Muscle layer of duodenum (tissue), 2 donors: ENCODE data around the gene SLC25A47.
"Not testable (repeated sequence)": the region's sequence is repeated elsewhere in the genome, so short reads cannot be mapped to it uniquely, and the experiment has no call there.

ENCODE experiments used
- H3K27ac ChIP-seq: one replicate; pipeline ENCODE4 v1.7.0; 2013; ENCODE audit warnings: mild to moderate bottlenecking, low read length
- H3K27me3 ChIP-seq: one replicate; pipeline ENCODE4 v1.7.0; 2013; ENCODE audit warnings: low read depth, mild to moderate bottlenecking, control low read depth, low read length
- H3K36me3 ChIP-seq, 2 donors: one replicate each; pipeline ENCODE4 v1.7.0; 2013; ENCODE audit warnings: low read length in 2 of 2, control low read depth in 1 of 2, mild to moderate bottlenecking in 1 of 2; ENCODE audit not compliant: insufficient read depth in 2 of 2, control insufficient read depth in 1 of 2
- H3K4me1 ChIP-seq, 2 donors: one replicate each; pipeline ENCODE4 v1.7.0; 2013; ENCODE audit warnings: low read length in 2 of 2, mild to moderate bottlenecking in 2 of 2, control low read depth in 1 of 2, moderate library complexity in 1 of 2; ENCODE audit not compliant: insufficient read depth in 2 of 2, control insufficient read depth in 1 of 2
- H3K4me3 ChIP-seq, 2 donors: one replicate each; pipeline ENCODE4 v1.7.0; 2013; ENCODE audit warnings: low read length in 2 of 2, low read depth in 1 of 2, mild to moderate bottlenecking in 1 of 2
- H3K9me3 ChIP-seq, 2 donors: one replicate each; pipeline ENCODE4 v1.7.0; 2013; ENCODE audit warnings: low read length in 2 of 2, control low read depth in 1 of 2, mild to moderate bottlenecking in 1 of 2; ENCODE audit not compliant: control insufficient read depth in 1 of 2
- donor health status: healthy.

SLC25A47 gene

GRCh38 chr14:100291305-100292075, 31.6 kb upstream of the SLC25A47 start:
- Histone ChIP-seq H3K27me3 (no peaks in the 10 kb centered on the region), H3K9me3 (no peaks in the 10 kb centered on the region), H3K27ac (no peak overlapping the region), H3K4me3 (no peak overlapping the region), H3K36me3 (peaks cover 0 to 15% of the 10 kb centered on the region in 2 donors), H3K4me1 (peaks cover 0 to 5% of the 10 kb centered on the region in 2 donors)

GRCh38 chr14:100292301-100292775, 30.8 kb upstream of the SLC25A47 start:
- Histone ChIP-seq H3K27ac (no peak overlapping the region), H3K9me3 (no peaks in the 10 kb centered on the region), H3K4me3 (no peak overlapping the region), H3K27me3 (no peaks in the 10 kb centered on the region), H3K36me3 (peaks cover 0 to 15% of the 10 kb centered on the region in 2 donors), H3K4me1 (peaks cover 4 to 14% of the 10 kb centered on the region in 2 donors)

GRCh38 chr14:100292776-100293461, 30.2 kb upstream of the SLC25A47 start:
- H3K27ac ChIP-seq = no peak overlapping the region
- no peak overlapping the region for H3K4me3 ChIP-seq
- peaks cover 0 to 15% of the 10 kb centered on the region in 2 donors for H3K36me3 ChIP-seq
- no peaks in the 10 kb centered on the region for H3K27me3 ChIP-seq
- no peaks in the 10 kb centered on the region for H3K9me3 ChIP-seq
- peaks cover 4 to 19% of the 10 kb centered on the region in 2 donors for H3K4me1 ChIP-seq

GRCh38 chr14:100293497-100294212, 29.5 kb upstream of the SLC25A47 start:
- Histone ChIP-seq H3K4me1 (peaks cover 4 to 23% of the 10 kb centered on the region in 2 donors), H3K4me3 (no peak overlapping the region), H3K36me3 (peaks cover 0 to 15% of the 10 kb centered on the region in 2 donors), H3K9me3 (no peaks in the 10 kb centered on the region), H3K27me3 (no peaks in the 10 kb centered on the region), H3K27ac (no peak overlapping the region)

- peaks cover 4 to 23% of the 10 kb centered on the region in 2 donors for H3K4me1 ChIP-seq
- no peaks in the 10 kb centered on the region for H3K27me3 ChIP-seq
- no peak overlapping the region for H3K27ac ChIP-seq
- no peak overlapping the region for H3K4me3 ChIP-seq
- peaks cover 0 to 15% of the 10 kb centered on the region in 2 donors for H3K36me3 ChIP-seq
- no peaks in the 10 kb centered on the region for H3K9me3 ChIP-seq
Measured at GRCh38 chr14:100294213-100294962, 28.8 kb upstream of the SLC25A47 start.

- Histone ChIP-seq H3K27me3 (no peaks in the 10 kb centered on the region), H3K27ac (no peak overlapping the region)
Measured at GRCh38 chr14:100294963-100295330, 28.2 kb upstream of the SLC25A47 start.

GRCh38 chr14:100295376-100296105, 27.6 kb upstream of the SLC25A47 start:
- no peak overlapping the region for H3K27ac ChIP-seq
- peaks cover 4 to 23% of the 10 kb centered on the region in 2 donors for H3K4me1 ChIP-seq
- no peaks in the 10 kb centered on the region for H3K9me3 ChIP-seq
- peaks cover 0 to 15% of the 10 kb centered on the region in 2 donors for H3K36me3 ChIP-seq
- no peak overlapping the region for H3K4me3 ChIP-seq
- no peaks in the 10 kb centered on the region for H3K27me3 ChIP-seq

More at GRCh38 chr14:100294963-100295330, 28.2 kb upstream of the SLC25A47 start:
- peaks cover 4 to 23% of the 10 kb centered on the region in 2 donors for H3K4me1 ChIP-seq
- H3K9me3 ChIP-seq = no peaks in the 10 kb centered on the region
- no peak overlapping the region for H3K4me3 ChIP-seq
- peaks cover 0 to 15% of the 10 kb centered on the region in 2 donors for H3K36me3 ChIP-seq

- no peak overlapping the region for H3K27ac ChIP-seq
- no peaks in the 10 kb centered on the region for H3K27me3 ChIP-seq
- no peak overlapping the region for H3K4me3 ChIP-seq
- peaks cover 0 to 14% of the 10 kb centered on the region in 2 donors for H3K36me3 ChIP-seq
- H3K4me1 ChIP-seq = peaks cover 4 to 23% of the 10 kb centered on the region in 2 donors
- no peaks in the 10 kb centered on the region for H3K9me3 ChIP-seq
Measured at GRCh38 chr14:100296106-100296651, 27.0 kb upstream of the SLC25A47 start.

- not testable (repeated sequence) for H3K27ac ChIP-seq
Measured at GRCh38 chr14:100296729-100297128, 26.4 kb upstream of the SLC25A47 start.

More at GRCh38 chr14:100296729-100297128, 26.4 kb upstream of the SLC25A47 start:
- peaks cover 4 to 23% of the 10 kb centered on the region in 2 donors for H3K4me1 ChIP-seq
- H3K36me3 ChIP-seq, H3K9me3 ChIP-seq, H3K27me3 ChIP-seq: not testable (repeated sequence)
- peak overlapping the region in 1 of 2 donors; percentile 39 for H3K4me3 ChIP-seq
